Activated naive CD8-positive, alpha-beta T cell treated with anti-CD3 and anti-CD28 coated beads for 36 hours (primary cell): ENCODE results near the gene CDKN2B-AS1. TPM values are rescaled to one million over a fixed set of nuclear protein-coding genes. Genes with fewer than 3 reads are reported as not detected.
A peak's percentile ranks its signal among the peaks of the same experiment; 100 is the strongest.

ENCODE experiments used
- DNase-seq: peaks from one replicate; pipeline ENCODE4 v3.0.0; 2021
- H3K27ac Mint-ChIP-seq: one replicate; pipeline ENCODE4 v1.8.0; 2022; ENCODE audit warnings: mild to moderate bottlenecking, moderate library complexity, mixed read lengths
- H3K27me3 Mint-ChIP-seq: one replicate; pipeline ENCODE4 v1.8.0; 2022; ENCODE audit warnings: mild to moderate bottlenecking, mixed read lengths
- H3K36me3 Mint-ChIP-seq: one replicate; pipeline ENCODE4 v1.8.0; 2021; ENCODE audit warnings: mild to moderate bottlenecking, mixed read lengths
- H3K4me1 Mint-ChIP-seq: one replicate; pipeline ENCODE4 v1.8.0; 2021; ENCODE audit warnings: mixed read lengths
- H3K4me3 Mint-ChIP-seq: one replicate; pipeline ENCODE4 v1.8.0; 2022; ENCODE audit warnings: mild to moderate bottlenecking, moderate library complexity, mixed read lengths
- H3K9me3 Mint-ChIP-seq: one replicate; pipeline ENCODE4 v1.8.0; 2022; ENCODE audit warnings: mixed read lengths
- total RNA-seq, 2 experiments: library from RNA; stranded (reverse); gene quantifications; one replicate each; pipeline ENCODE4 v1.2.3, GENCODE V29; 2021

CDKN2B-AS1 gene
- total RNA-seq, 2 experiments from 2014 or later = 0.10 TPM; not detected in 1

- no peak overlapping the region for H3K27ac Mint-ChIP-seq
- peaks cover 14% of the 10 kb centered on the region for H3K4me1 Mint-ChIP-seq
- H3K27me3 Mint-ChIP-seq = peaks cover 72% of the 10 kb centered on the region
- H3K36me3 Mint-ChIP-seq = peaks cover 10% of the 10 kb centered on the region
- H3K9me3 Mint-ChIP-seq = peaks cover 9% of the 10 kb centered on the region
- no peak for DNase-seq
- H3K4me3 Mint-ChIP-seq = no peak overlapping the region
These were observed 3.3 kb upstream of the CDKN2B-AS1 start for GRCh38 chr9:21991072-21991959.

- H3K9me3 Mint-ChIP-seq = peaks cover 14% of the 10 kb centered on the region
- peaks cover 72% of the 10 kb centered on the region for H3K27me3 Mint-ChIP-seq
- H3K36me3 Mint-ChIP-seq = peaks cover 12% of the 10 kb centered on the region
- DNase-seq = no peak
- peaks cover 11% of the 10 kb centered on the region for H3K4me1 Mint-ChIP-seq
- H3K27ac Mint-ChIP-seq = no peak overlapping the region
- peak overlapping the region; percentile 70 for H3K4me3 Mint-ChIP-seq
These were observed 1.6 kb upstream of the CDKN2B-AS1 start for GRCh38 chr9:21993007-21993406.

- H3K36me3 Mint-ChIP-seq = peaks cover 12% of the 10 kb centered on the region
- H3K4me3 Mint-ChIP-seq = peak within 1 kb of the TSS; percentile 93
- peak; percentile 52 for DNase-seq
These were observed 567 bp upstream of the CDKN2B-AS1 start, which contains the start of gene CDKN2A for GRCh38 chr9:21993893-21994555. TSS of gene CDKN2A (minus strand) at chr9:21994392.

GRCh38 chr9:21995006-21995665 is 545 bp downstream of the CDKN2B-AS1 start:
- peaks cover 68% of the 10 kb centered on the region for H3K27me3 Mint-ChIP-seq
- peak; percentile 80 for DNase-seq
- peaks cover 3% of the 10 kb centered on the region for H3K36me3 Mint-ChIP-seq
- peaks cover 9% of the 10 kb centered on the region for H3K4me1 Mint-ChIP-seq
- peak overlapping the region; percentile 87 for H3K27ac Mint-ChIP-seq
- peak overlapping the region; percentile 93 for H3K4me3 Mint-ChIP-seq
- H3K9me3 Mint-ChIP-seq = peaks cover 7% of the 10 kb centered on the region

More at GRCh38 chr9:21993893-21994555, 567 bp upstream of the CDKN2B-AS1 start, which contains the start of gene CDKN2A:
- Mint-ChIP-seq H3K9me3 (peaks cover 14% of the 10 kb centered on the region), H3K27ac (peak within 1 kb of the TSS; percentile 87), H3K4me1 (peaks cover 11% of the 10 kb centered on the region), H3K27me3 (peaks cover 71% of the 10 kb centered on the region)

- Mint-ChIP-seq H3K27me3 (peaks cover 66% of the 10 kb centered on the region), H3K27ac (peak overlapping the region; percentile 17), H3K9me3 (peaks cover 7% of the 10 kb centered on the region), H3K4me1 (peaks cover 6% of the 10 kb centered on the region), H3K4me3 (peak overlapping the region; percentile 93), H3K36me3 (peaks cover 3% of the 10 kb centered on the region)
- DNase-seq = no peak
These were observed 1.2 kb downstream of the CDKN2B-AS1 start for GRCh38 chr9:21995666-21996398.

GRCh38 chr9:21996438-21996837 is 1.8 kb downstream of the CDKN2B-AS1 start:
- Mint-ChIP-seq H3K4me3 (peak overlapping the region; percentile 93), H3K27ac (no peak overlapping the region), H3K4me1 (peaks cover 6% of the 10 kb centered on the region), H3K9me3 (peaks cover 7% of the 10 kb centered on the region), H3K27me3 (peaks cover 67% of the 10 kb centered on the region), H3K36me3 (peaks cover 3% of the 10 kb centered on the region)
- DNase-seq = no peak

GRCh38 chr9:21996858-21997257 is 2.3 kb downstream of the CDKN2B-AS1 start:
- H3K27me3 Mint-ChIP-seq = peaks cover 70% of the 10 kb centered on the region
- H3K27ac Mint-ChIP-seq = no peak overlapping the region
- peaks cover 7% of the 10 kb centered on the region for H3K9me3 Mint-ChIP-seq
- DNase-seq = no peak
- H3K4me1 Mint-ChIP-seq = peaks cover 6% of the 10 kb centered on the region
- H3K36me3 Mint-ChIP-seq = peaks cover 3% of the 10 kb centered on the region
- no peak overlapping the region for H3K4me3 Mint-ChIP-seq

- Mint-ChIP-seq H3K36me3 (peaks cover 3% of the 10 kb centered on the region), H3K9me3 (peaks cover 7% of the 10 kb centered on the region), H3K27ac (no peak overlapping the region), H3K4me3 (no peak overlapping the region), H3K4me1 (peaks cover 6% of the 10 kb centered on the region), H3K27me3 (peaks cover 76% of the 10 kb centered on the region)
- no peak for DNase-seq
These were observed 2.9 kb downstream of the CDKN2B-AS1 start for GRCh38 chr9:21997480-21997879.

- H3K4me3 Mint-ChIP-seq = no peak overlapping the region
- H3K36me3 Mint-ChIP-seq = peaks cover 3% of the 10 kb centered on the region
- peaks cover 6% of the 10 kb centered on the region for H3K4me1 Mint-ChIP-seq
- peaks cover 7% of the 10 kb centered on the region for H3K9me3 Mint-ChIP-seq
- H3K27me3 Mint-ChIP-seq = peaks cover 82% of the 10 kb centered on the region
- DNase-seq = no peak
- H3K27ac Mint-ChIP-seq = no peak overlapping the region
These were observed 3.4 kb downstream of the CDKN2B-AS1 start for GRCh38 chr9:21998026-21998425.

- Mint-ChIP-seq H3K36me3 (no peaks in the 10 kb centered on the region), H3K4me1 (peaks cover 9% of the 10 kb centered on the region), H3K4me3 (no peak overlapping the region), H3K9me3 (no peaks in the 10 kb centered on the region), H3K27ac (no peak overlapping the region), H3K27me3 (peaks cover 91% of the 10 kb centered on the region)
- DNase-seq = no peak
These were observed 7.4 kb downstream of the CDKN2B-AS1 start for GRCh38 chr9:22002038-22002437.

GRCh38 chr9:22005021-22005701 is 10.6 kb downstream of the CDKN2B-AS1 start:
- DNase-seq = no peak
- Mint-ChIP-seq H3K9me3 (no peaks in the 10 kb centered on the region), H3K4me1 (peaks cover 17% of the 10 kb centered on the region), H3K4me3 (peak overlapping the region; percentile 6), H3K36me3 (no peaks in the 10 kb centered on the region), H3K27ac (no peak overlapping the region), H3K27me3 (peaks cover 94% of the 10 kb centered on the region)

- Mint-ChIP-seq H3K36me3 (no peaks in the 10 kb centered on the region), H3K9me3 (no peaks in the 10 kb centered on the region), H3K27ac (no peak overlapping the region), H3K27me3 (peaks cover 96% of the 10 kb centered on the region), H3K4me1 (peaks cover 17% of the 10 kb centered on the region), H3K4me3 (no peak overlapping the region)
- DNase-seq = no peak
These were observed 11.4 kb downstream of the CDKN2B-AS1 start for GRCh38 chr9:22005702-22006606.

- no peaks in the 10 kb centered on the region for H3K36me3 Mint-ChIP-seq
- peaks cover 17% of the 10 kb centered on the region for H3K4me1 Mint-ChIP-seq
These were observed 13.8 kb downstream of the CDKN2B-AS1 start for GRCh38 chr9:22008384-22008716.

More at GRCh38 chr9:22008384-22008716, 13.8 kb downstream of the CDKN2B-AS1 start:
- Mint-ChIP-seq H3K4me3 (peak overlapping the region; percentile 57), H3K27me3 (peaks cover 91% of the 10 kb centered on the region), H3K27ac (no peak overlapping the region), H3K9me3 (no peaks in the 10 kb centered on the region)
- no peak for DNase-seq
